ENCODE measurements around the gene UBA6.

The UBA6 gene

GRCh38 chr4:67576538-67576937, 124.4 kb downstream of the UBA6 start:
- no peak overlapping the region for H3K27ac ChIP-seq

GRCh38 chr4:67576059-67576466, 124.9 kb downstream of the UBA6 start:
- H3K27ac ChIP-seq: no peak overlapping the region
- TF ChIP-seq CTCF (conservative IDR thresholded peaks at IDR 0.05): no peak

More at GRCh38 chr4:67576538-67576937, 124.4 kb downstream of the UBA6 start:
- no peak for TF ChIP-seq CTCF (conservative IDR thresholded peaks at IDR 0.05)

- H3K27ac ChIP-seq: no peak overlapping the region
- no peak for TF ChIP-seq CTCF (conservative IDR thresholded peaks at IDR 0.05)
Measured at GRCh38 chr4:67575232-67576058, 125.5 kb downstream of the UBA6 start.

- TF ChIP-seq CTCF (conservative IDR thresholded peaks at IDR 0.05): no peak
- no peak overlapping the region for H3K27ac ChIP-seq
Measured at GRCh38 chr4:67573193-67573592, 127.8 kb downstream of the UBA6 start.

- TF ChIP-seq CTCF (conservative IDR thresholded peaks at IDR 0.05): no peak
- no peak overlapping the region for H3K27ac ChIP-seq
Measured at GRCh38 chr4:67571975-67572374, 129.0 kb downstream of the UBA6 start.

- TF ChIP-seq CTCF (conservative IDR thresholded peaks at IDR 0.05): no peak
- H3K27ac ChIP-seq: no peak overlapping the region
Measured at GRCh38 chr4:67570537-67570936, 130.4 kb downstream of the UBA6 start.

- TF ChIP-seq CTCF (conservative IDR thresholded peaks at IDR 0.05): no peak
- no peak overlapping the region for H3K27ac ChIP-seq
Measured at GRCh38 chr4:67568820-67569219, 132.1 kb downstream of the UBA6 start.

All from VCaP (cell line).